ENCODE data around the gene CHRM4. TPM values are rescaled to one million over a fixed set of nuclear protein-coding genes. Genes with fewer than 3 reads are reported as not detected.

The CHRM4 gene
- total and polyA plus RNA-seq, 2 of the 13 experiments (the other 11 are each of a cell fraction or from before 2014, with no cell fraction given) = 0.13 to 0.21 TPM

DNA sequence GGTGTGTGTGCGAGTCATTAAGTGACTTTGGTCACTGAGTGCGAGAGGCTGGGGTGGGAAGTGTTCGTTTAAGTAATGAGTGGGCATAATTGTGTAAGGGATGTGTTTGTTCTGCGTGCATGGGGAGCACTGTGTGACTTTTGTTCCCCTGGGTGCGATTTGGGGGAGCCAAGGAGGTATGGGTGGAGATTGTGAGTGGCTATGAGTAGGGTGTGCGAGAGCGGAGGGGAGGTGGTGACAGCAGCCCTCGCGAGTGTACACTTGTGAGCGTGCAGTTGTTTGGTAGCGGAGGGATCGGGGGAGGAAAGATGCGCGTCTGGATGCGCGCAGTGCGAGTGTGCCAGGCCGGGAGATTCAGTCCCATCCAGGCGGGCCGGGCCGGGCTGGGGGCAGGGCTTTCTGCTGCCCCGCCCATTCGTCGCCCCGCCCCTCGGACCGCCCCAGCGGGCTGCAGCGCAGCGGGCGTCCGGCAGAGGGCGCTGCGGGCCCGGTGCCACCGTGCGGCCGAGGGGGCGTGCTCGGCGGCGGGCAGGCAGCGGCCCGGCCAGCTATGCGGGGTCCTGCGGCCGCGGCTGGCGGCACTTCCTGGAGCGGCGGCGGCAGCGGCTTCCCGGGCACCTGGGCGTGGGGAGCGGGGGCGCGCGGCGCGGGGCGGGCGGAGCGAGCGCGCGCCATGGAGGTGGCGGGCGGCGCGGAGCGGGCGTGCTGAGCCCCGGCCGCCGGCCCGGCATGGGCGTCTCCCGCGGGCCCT lies 44.5 kb downstream of the CHRM4 start, which contains the start of gene DGKZ (continued):
- TF ChIP-seq, protein P1, sequence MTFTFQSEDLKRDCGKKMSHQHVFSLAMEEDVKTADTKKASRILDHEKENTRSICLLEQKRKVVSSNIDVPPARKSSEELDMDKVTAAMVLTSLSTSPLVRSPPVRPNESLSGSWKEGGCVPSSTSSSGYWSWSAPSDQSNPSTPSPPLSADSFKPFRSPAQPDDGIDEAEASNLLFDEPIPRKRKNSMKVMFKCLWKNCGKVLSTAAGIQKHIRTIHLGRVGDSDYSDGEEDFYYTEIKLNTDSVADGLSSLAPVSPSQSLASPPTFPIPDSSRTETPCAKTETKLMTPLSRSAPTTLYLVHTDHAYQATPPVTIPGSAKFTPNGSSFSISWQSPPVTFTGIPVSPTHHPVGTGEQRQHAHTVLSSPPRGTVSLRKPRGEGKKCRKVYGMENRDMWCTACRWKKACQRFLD (CRISPR knock-in tag; IDR thresholded peaks at IDR 0.05; ENCODE audit: borderline replicate concordance) = no peak
- TF ChIP-seq U2AF2 (IDR thresholded peaks at IDR 0.05; ENCODE audit: low read depth, low read length) = no peak
- no peak for TF ChIP-seq ZNF720 (CRISPR knock-in tag; IDR thresholded peaks at IDR 0.05)
- TF ChIP-seq HMG20B (CRISPR knock-in tag; conservative IDR thresholded peaks at IDR 0.05) = no peak
- no peak for TF ChIP-seq ZBTB38 (CRISPR knock-in tag; IDR thresholded peaks at IDR 0.05)
- no peak for TF ChIP-seq ZNF546 (CRISPR knock-in tag; conservative IDR thresholded peaks at IDR 0.05)
- no peak for TF ChIP-seq FOSL1 (CRISPR knock-in tag; IDR thresholded peaks at IDR 0.05; ENCODE audit: borderline replicate concordance)
- TF ChIP-seq ZNF713 (CRISPR knock-in tag; IDR thresholded peaks at IDR 0.05) = no peak
- TF ChIP-seq ZNF672 (CRISPR knock-in tag; IDR thresholded peaks at IDR 0.05) = no peak
- no peak for TF ChIP-seq IKZF1 (IDR thresholded peaks at IDR 0.05)
- TF ChIP-seq RBFOX2 (IDR thresholded peaks at IDR 0.05; ENCODE audit: low read depth, low read length) = 0 out of 2 replicates have a peak, but pooled peaks have one; percentile 55
- no peak for TF ChIP-seq ZBTB37 (CRISPR knock-in tag; IDR thresholded peaks at IDR 0.05)
- TF ChIP-seq ZNF468 (CRISPR knock-in tag; IDR thresholded peaks at IDR 0.05) = no peak
- TF ChIP-seq ZFAT (CRISPR knock-in tag; conservative IDR thresholded peaks at IDR 0.05) = no peak
- peak; percentile 42; the same call in 1 of the 2 replicates for TF ChIP-seq ZSCAN31 (CRISPR knock-in tag; IDR thresholded peaks at IDR 0.05; ENCODE audit: low read depth)
- TF ChIP-seq NFIB (CRISPR knock-in tag; IDR thresholded peaks at IDR 0.05; ENCODE audit: borderline replicate concordance) = no peak
- TF ChIP-seq PRDM4 (CRISPR knock-in tag; IDR thresholded peaks at IDR 0.05; ENCODE audit: borderline replicate concordance) = no peak
- no peak for TF ChIP-seq ZNF484 (CRISPR knock-in tag; IDR thresholded peaks at IDR 0.05; ENCODE audit: borderline replicate concordance, low read depth)
- TF ChIP-seq HNF1A (IDR thresholded peaks at IDR 0.05; ENCODE audit: low read depth) = no peak
- TF ChIP-seq HNF1A (CRISPR knock-in tag; IDR thresholded peaks at IDR 0.05; ENCODE audit: borderline replicate concordance) = no peak
- TF ChIP-seq CENPX (CRISPR knock-in tag; IDR thresholded peaks at IDR 0.05) = no peak
